HL-60 (cell line): Measurements from ENCODE around the gene ANKRD31.

Experiments used
- DNase-seq, 2 experiments: peaks; one replicate each; pipeline ENCODE4 v3.0.0-alpha.2; 2010 to 2020; ENCODE audit warnings: low read depth in 1 of 2, low spot score in 1 of 2
- H3K27ac ChIP-seq: fragments of 250-450 bp; sonication (Bioruptor Pico); replicated peaks from 2 replicates; pipeline ENCODE4 v1.5.1; 2020; ENCODE audit warnings: mild to moderate bottlenecking, moderate library complexity
- H3K27me3 ChIP-seq: fragments of 250-450 bp; sonication (Bioruptor Pico); 2 replicates; pipeline ENCODE4 v1.5.1; 2021; ENCODE audit warnings: mild to moderate bottlenecking, moderate library complexity; ENCODE audit not compliant: insufficient read depth, poor library complexity, severe bottlenecking
- H3K4me3 ChIP-seq: replicated peaks from 2 replicates; pipeline ENCODE4 v1.5.1; 2011; ENCODE audit warnings: mild to moderate bottlenecking, control low read depth, low read length; ENCODE audit not compliant: insufficient read depth
- CTCF ChIP-seq: IDR thresholded peaks from one replicate; pipeline ENCODE4 v1.5.1; 2011; ENCODE audit warnings: low read length, control low read depth, inconsistent platforms; ENCODE audit not compliant: insufficient read depth
- GABPA ChIP-seq: IDR thresholded peaks from 2 replicates; pipeline ENCODE4 v1.6.1; 2012; ENCODE audit warnings: low read depth
- POLR2AphosphoS5 ChIP-seq: IDR thresholded peaks from 2 replicates; pipeline ENCODE4 v1.6.1; 2012; ENCODE audit warnings: low read depth
- REST ChIP-seq: IDR thresholded peaks from 2 replicates; pipeline ENCODE4 v1.6.1; 2012; ENCODE audit warnings: low read depth; ENCODE audit not compliant: insufficient replicate concordance
- SPI1 ChIP-seq: IDR thresholded peaks from 2 replicates; pipeline ENCODE4 v1.6.1; 2012; ENCODE audit warnings: low read depth, mild to moderate bottlenecking, borderline replicate concordance

Gene ANKRD31

GRCh38 chr5:75243510-75243909 lies 6.8 kb upstream of the ANKRD31 start:
- TF ChIP-seq GABPA (no peak), SPI1 (no peak), CTCF (no peak), REST (no peak), POLR2AphosphoS5 (no peak)

GRCh38 chr5:75243100-75243499 lies 6.4 kb upstream of the ANKRD31 start:
- Histone ChIP-seq H3K27ac (no peak overlapping the region), H3K27me3 (no peaks in the 10 kb centered on the region), H3K4me3 (no peak overlapping the region)
- no peak for DNase-seq
- TF ChIP-seq POLR2AphosphoS5 (no peak), REST (no peak), CTCF (no peak), GABPA (no peak), SPI1 (no peak)

More at GRCh38 chr5:75243510-75243909, 6.8 kb upstream of the ANKRD31 start:
- no peak for DNase-seq
- no peaks in the 10 kb centered on the region for H3K27me3 ChIP-seq
- no peak overlapping the region for H3K4me3 ChIP-seq
- no peak overlapping the region for H3K27ac ChIP-seq

- no peak for TF ChIP-seq REST
- no peak for TF ChIP-seq GABPA
- no peak for TF ChIP-seq POLR2AphosphoS5
- no peak for TF ChIP-seq CTCF
- TF ChIP-seq SPI1, result no peak
- no peaks in the 10 kb centered on the region for H3K27me3 ChIP-seq
- H3K4me3 ChIP-seq, result no peak overlapping the region
- DNase-seq, result no peak
- H3K27ac ChIP-seq, result no peak overlapping the region
Measured at GRCh38 chr5:75242067-75242466, 5.4 kb upstream of the ANKRD31 start.
